GM12864 (cell line): ENCODE results near the gene SREK1.

Experiments used
- DNase-seq: peaks from one replicate; pipeline ENCODE4 v3.0.0-alpha.2; 2011; ENCODE audit warnings: low read depth
- H3K4me3 ChIP-seq: 2 replicates; pipeline ENCODE4 v1.5.1; 2011; ENCODE audit warnings: mild to moderate bottlenecking, low read depth, low read length, control low read depth
- TF ChIP-seq, protein P1 (sequence below): IDR thresholded peaks from 2 replicates; pipeline ENCODE4 v1.5.1; 2011; ENCODE audit warnings: low read depth, mild to moderate bottlenecking, moderate library complexity, low read length, control low read depth, inconsistent platforms; ENCODE audit errors: missing control alignments

The SREK1 gene

GRCh38 chr5:66144074-66144833 lies at the start of gene SREK1:
TSS of gene SREK1 (plus strand) at chr5:66144300. CDS start at chr5:66144377, 77 bp downstream.
- peak within 1 kb of the TSS; percentile 86 for H3K4me3 ChIP-seq
- TF ChIP-seq, protein P1, sequence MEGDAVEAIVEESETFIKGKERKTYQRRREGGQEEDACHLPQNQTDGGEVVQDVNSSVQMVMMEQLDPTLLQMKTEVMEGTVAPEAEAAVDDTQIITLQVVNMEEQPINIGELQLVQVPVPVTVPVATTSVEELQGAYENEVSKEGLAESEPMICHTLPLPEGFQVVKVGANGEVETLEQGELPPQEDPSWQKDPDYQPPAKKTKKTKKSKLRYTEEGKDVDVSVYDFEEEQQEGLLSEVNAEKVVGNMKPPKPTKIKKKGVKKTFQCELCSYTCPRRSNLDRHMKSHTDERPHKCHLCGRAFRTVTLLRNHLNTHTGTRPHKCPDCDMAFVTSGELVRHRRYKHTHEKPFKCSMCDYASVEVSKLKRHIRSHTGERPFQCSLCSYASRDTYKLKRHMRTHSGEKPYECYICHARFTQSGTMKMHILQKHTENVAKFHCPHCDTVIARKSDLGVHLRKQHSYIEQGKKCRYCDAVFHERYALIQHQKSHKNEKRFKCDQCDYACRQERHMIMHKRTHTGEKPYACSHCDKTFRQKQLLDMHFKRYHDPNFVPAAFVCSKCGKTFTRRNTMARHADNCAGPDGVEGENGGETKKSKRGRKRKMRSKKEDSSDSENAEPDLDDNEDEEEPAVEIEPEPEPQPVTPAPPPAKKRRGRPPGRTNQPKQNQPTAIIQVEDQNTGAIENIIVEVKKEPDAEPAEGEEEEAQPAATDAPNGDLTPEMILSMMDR, result no peak
- peak; percentile 68 for DNase-seq

DNA sequence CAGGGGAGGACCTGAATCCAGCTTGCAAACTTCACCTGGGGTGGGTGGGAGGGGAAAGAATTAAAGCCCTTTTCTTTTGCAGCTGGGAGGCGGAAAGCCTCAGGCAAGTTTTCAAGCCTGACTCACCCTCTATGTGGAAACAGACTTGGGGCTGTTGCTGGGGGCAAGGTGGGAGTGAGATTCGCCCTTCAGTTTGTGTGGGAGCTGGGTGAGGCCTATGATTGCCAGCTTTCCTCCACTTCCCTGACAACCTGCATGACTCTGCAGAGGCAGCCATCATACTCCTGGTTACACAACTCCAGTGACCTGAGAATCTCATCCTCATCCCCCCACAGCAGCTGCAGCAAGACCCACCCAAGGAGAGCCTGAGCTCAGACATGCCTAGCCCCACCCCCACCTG lies 43.2 kb upstream of the SREK1 start:
- DNase-seq, result no peak
- H3K4me3 ChIP-seq, result no peak overlapping the region
- TF ChIP-seq, protein P1, result no peak

GRCh38 chr5:66113160-66113559 lies 30.9 kb upstream of the SREK1 start:
- TF ChIP-seq, protein P1, result no peak
- H3K4me3 ChIP-seq, result no peak overlapping the region
- DNase-seq, result no peak

GRCh38 chr5:66118304-66118703 lies 25.8 kb upstream of the SREK1 start:
- DNase-seq, result no peak
- TF ChIP-seq, protein P1, result no peak
- no peak overlapping the region for H3K4me3 ChIP-seq

DNA sequence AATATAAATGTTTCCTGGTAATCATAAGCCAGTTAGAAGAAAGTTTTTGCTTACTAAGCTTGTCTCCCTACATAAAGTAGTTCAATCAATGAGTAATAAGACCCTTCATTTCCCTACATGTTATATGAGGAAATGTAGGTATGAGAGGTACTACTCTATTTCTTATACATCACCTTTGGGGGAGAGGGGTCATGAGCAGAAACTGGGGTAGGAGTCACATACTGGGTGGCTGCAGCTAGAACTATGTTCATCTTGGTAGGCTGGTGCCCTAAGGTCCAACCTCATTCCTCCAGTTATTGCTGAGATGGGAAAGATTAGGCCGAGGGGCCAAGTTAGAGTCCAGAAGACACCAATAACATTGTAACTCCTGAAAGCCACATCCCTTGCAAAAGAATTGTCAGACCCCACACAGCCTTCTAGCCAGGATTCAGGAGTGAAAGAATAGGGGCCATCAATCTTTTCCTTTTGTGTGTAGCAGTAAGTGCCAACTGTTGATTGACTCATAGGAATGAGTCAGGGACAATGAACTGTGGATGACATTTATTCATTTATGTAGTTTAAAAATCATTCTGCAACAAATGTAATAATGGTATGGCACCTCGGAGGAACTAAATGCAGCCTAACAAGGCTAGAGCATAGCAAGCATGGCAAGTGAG lies 21.6 kb upstream of the SREK1 start:
- H3K4me3 ChIP-seq, result no peak overlapping the region
- DNase-seq, result no peak
- TF ChIP-seq, protein P1, result no peak

DNA sequence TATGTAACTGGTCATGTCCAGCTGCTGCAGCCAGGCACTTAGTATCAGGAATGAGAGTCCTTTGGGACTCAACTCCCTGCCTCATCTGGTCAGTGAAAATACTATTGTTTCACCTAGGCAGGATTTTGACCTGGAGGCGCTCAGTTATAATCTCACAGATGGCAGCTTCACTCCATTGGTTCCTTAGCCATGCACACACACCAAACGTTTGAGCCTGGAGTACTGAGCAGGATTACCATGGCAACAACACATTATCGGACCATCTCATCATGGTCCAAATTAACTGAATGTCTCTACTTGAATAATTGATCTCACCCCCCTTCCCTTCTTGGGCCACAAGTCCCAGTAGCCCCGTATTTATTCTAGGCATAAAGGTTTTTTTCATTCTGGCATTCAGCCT lies 15.0 kb upstream of the SREK1 start:
- TF ChIP-seq, protein P1, result no peak
- H3K4me3 ChIP-seq, result no peak overlapping the region
- no peak for DNase-seq
